Upper lobe of right lung (tissue), 1 donor: ENCODE results near the gene CTSK. TPM values are rescaled to one million over a fixed set of nuclear protein-coding genes. Genes with fewer than 3 reads are reported as not detected.
"Not testable (repeated sequence)": the region's sequence is repeated elsewhere in the genome, so short reads cannot be mapped to it uniquely, and the experiment has no call there.

Experiments used
- ATAC-seq: fragments of 200-7000 bp; cut with Tn5 transposase; one replicate; pipeline ENCODE4 v1.9.1; 2020; ENCODE audit warnings: mild to moderate bottlenecking, moderate library complexity
- DNase-seq: peaks from one replicate; pipeline ENCODE4 v3.0.0-alpha.2; 2020
- H3K27ac ChIP-seq: fragments of 200-600 bp; one replicate; pipeline ENCODE4 v1.8.0; 2022
- H3K27me3 ChIP-seq: fragments of 200-600 bp; one replicate; pipeline ENCODE4 v1.8.0; 2022; ENCODE audit warnings: mild to moderate bottlenecking
- H3K36me3 ChIP-seq: fragments of 200-600 bp; one replicate; pipeline ENCODE4 v1.8.0; 2022
- H3K4me1 ChIP-seq: fragments of 200-600 bp; one replicate; pipeline ENCODE4 v1.8.0; 2022
- H3K4me3 ChIP-seq: fragments of 200-600 bp; one replicate; pipeline ENCODE4 v1.8.0; 2022; ENCODE audit warnings: mild to moderate bottlenecking
- H3K9me3 ChIP-seq: fragments of 200-600 bp; one replicate; pipeline ENCODE4 v1.8.0; 2022
- CTCF ChIP-seq: fragments of 200-600 bp; IDR thresholded peaks from one replicate; pipeline ENCODE4 v1.8.0; 2022; ENCODE audit warnings: antibody characterized with exemption
- intact Hi-C: fragments of 100-400 bp; cut with DNase I; formaldehyde crosslinking; loops from one replicate; pipeline ENCODE4 v1.11.0; 2022
- total RNA-seq: library from RNA; stranded (reverse); fragmentation: NEBNext Ultra II Directional; extraction: Animal tissue kit (Norgen Biotek cat#: 25700); gene quantifications from one replicate; pipeline ENCODE4 v1.2.1, GENCODE V29; 2021
- donor health status: DM: no; HTN: yes; CAD: no; lungs with severe emphysema.

Gene CTSK
- total RNA-seq, 1 donor from 2014 or later: 35.5 TPM

DNA sequence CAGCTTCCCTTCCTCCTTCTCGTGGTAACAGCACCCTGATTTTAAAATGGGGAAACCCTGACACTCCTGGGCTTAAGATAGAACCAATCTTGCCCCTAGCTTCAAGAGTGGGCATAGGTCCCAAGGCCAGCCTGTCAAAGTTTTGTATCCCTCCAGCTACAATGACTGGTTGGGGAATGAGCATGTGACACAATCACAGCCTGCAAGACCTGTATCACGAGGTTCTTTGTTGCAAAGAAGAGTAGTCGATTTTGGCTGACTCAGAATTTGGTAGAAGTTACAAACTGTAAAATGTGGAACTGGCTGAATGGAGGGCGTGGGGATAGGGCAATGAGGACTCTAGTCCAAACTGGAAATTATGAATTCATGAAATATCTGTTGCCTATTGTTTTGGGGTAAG, 18.7 kb downstream of the CTSK start:
- no peak for TF ChIP-seq CTCF
- peaks cover 4% of the 10 kb centered on the region for H3K4me1 ChIP-seq
- no peak overlapping the region for H3K27ac ChIP-seq
- no peak overlapping the region for H3K4me3 ChIP-seq
- intact Hi-C loops: no loop called here
- H3K27me3 ChIP-seq: no peaks in the 10 kb centered on the region
- no peaks in the 10 kb centered on the region for H3K36me3 ChIP-seq
- no peaks in the 10 kb centered on the region for H3K9me3 ChIP-seq
- peak; percentile 78 for ATAC-seq
- DNase-seq: no peak

DNA sequence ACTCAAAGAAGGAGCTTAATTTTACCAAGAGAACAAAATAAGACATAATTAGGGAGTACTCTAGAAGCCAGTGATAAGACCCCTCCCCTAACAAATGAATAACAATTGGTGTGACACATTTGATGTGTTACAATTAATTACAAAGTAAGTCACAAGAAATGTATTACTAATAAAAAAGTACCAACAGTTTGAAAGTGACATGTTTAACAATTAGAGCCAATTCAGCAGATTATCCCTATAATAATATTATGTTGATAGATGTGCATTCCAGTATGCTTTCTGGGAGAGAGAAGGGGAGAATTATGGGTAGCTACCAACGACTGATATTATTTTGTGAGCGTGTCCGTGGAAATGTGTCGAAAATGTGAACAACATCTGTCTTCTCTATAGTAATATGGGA, 19.1 kb downstream of the CTSK start:
- H3K4me1 ChIP-seq: peaks cover 4% of the 10 kb centered on the region
- H3K27ac ChIP-seq: no peak overlapping the region
- no peaks in the 10 kb centered on the region for H3K36me3 ChIP-seq
- no peak for TF ChIP-seq CTCF
- no peaks in the 10 kb centered on the region for H3K27me3 ChIP-seq
- DNase-seq (no peak), ATAC-seq (no peak)
- intact Hi-C loops: no loop called here
- no peaks in the 10 kb centered on the region for H3K9me3 ChIP-seq
- H3K4me3 ChIP-seq: no peak overlapping the region

DNA sequence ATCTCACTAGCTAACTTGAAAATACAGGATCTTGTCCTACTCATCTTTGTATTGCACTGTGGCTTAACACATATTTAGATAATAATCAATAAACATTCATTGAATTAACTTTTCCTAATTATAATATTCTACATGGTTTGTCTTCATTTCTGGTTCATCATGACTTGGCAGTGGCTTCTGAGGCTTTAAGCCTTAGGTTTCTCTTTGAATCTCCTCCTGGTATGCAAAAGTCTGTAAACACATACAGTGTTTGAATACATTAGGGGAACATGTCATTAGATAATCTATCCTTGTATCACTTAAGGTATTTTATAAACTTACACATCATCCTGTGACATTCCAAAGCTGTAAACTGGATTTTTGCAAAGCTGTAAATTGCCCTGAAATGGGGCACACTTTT, 20.6 kb downstream of the CTSK start:
- H3K9me3 ChIP-seq: no peaks in the 10 kb centered on the region
- no peak for TF ChIP-seq CTCF
- no peak for ATAC-seq

GRCh38 chr1:150780510-150780909, 27.6 kb downstream of the CTSK start:
- no peaks in the 10 kb centered on the region for H3K27me3 ChIP-seq
- no peak for ATAC-seq
- peaks cover 4% of the 10 kb centered on the region for H3K4me1 ChIP-seq
- no peak overlapping the region for H3K27ac ChIP-seq
- no peak overlapping the region for H3K4me3 ChIP-seq
- intact Hi-C loops: no loop called here
- no peak for DNase-seq
- H3K36me3 ChIP-seq: no peaks in the 10 kb centered on the region
- no peaks in the 10 kb centered on the region for H3K9me3 ChIP-seq
- TF ChIP-seq CTCF: no peak

More for the DNA sequence above, 20.6 kb downstream of the CTSK start:
- Histone ChIP-seq H3K4me1 (peaks cover 4% of the 10 kb centered on the region), H3K36me3 (no peaks in the 10 kb centered on the region), H3K4me3 (no peak overlapping the region), H3K27me3 (no peaks in the 10 kb centered on the region), H3K27ac (no peak overlapping the region)
- no peak for DNase-seq
- intact Hi-C loops: no loop called here

GRCh38 chr1:150778409-150778808, 29.7 kb downstream of the CTSK start:
- ATAC-seq (peak; percentile 28), DNase-seq (no peak)
- Histone ChIP-seq H3K36me3 (no peaks in the 10 kb centered on the region), H3K27ac (no peak overlapping the region), H3K4me3 (no peak overlapping the region), H3K27me3 (no peaks in the 10 kb centered on the region), H3K4me1 (peaks cover 4% of the 10 kb centered on the region), H3K9me3 (no peaks in the 10 kb centered on the region)
- TF ChIP-seq CTCF: no peak
- intact Hi-C loops: no loop called here

- Histone ChIP-seq H3K27me3 (no peaks in the 10 kb centered on the region), H3K4me1 (peaks cover 4% of the 10 kb centered on the region), H3K36me3 (no peaks in the 10 kb centered on the region), H3K4me3 (no peak overlapping the region), H3K27ac (no peak overlapping the region), H3K9me3 (no peaks in the 10 kb centered on the region)
- DNase-seq (no peak), ATAC-seq (peak; percentile 68)
- no peak for TF ChIP-seq CTCF
- intact Hi-C loops: no loop called here
Observed at GRCh38 chr1:150777544-150777943, 30.5 kb downstream of the CTSK start.

DNA sequence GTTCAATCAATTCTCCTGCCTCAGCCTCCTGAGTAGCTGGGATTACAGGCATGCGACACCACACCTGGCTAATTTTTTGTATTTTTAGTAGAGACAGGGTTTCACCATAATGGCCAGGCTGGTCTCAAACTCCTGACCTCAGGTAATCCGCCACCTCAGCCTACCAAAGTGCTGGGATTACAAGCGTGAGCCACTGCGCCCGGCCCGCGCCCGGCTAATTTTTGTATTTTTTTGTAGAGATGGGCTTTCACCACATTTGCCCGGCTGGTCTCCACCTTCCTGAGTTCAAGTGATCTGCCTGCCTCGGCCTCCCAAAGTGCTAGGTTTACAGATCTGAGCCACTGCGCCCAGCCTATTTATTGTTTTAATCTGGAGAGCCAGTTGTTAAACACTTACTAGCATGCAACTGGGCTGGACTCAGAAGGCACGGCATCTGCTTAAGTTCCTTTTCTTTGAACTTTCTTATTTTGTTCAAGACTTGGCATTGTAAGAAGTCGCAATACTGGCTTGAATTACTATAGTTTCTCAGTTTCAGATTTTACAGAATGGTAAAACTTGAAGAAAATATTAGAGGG, 32.0 kb downstream of the CTSK start:
- H3K4me3 ChIP-seq, H3K36me3 ChIP-seq, H3K27ac ChIP-seq, intact Hi-C loops, H3K4me1 ChIP-seq, ATAC-seq, DNase-seq, H3K9me3 ChIP-seq, H3K27me3 ChIP-seq: not testable (repeated sequence)
